Measurements from ENCODE around the gene PSMB7. TPM values are rescaled to one million over a fixed set of nuclear protein-coding genes. Genes with fewer than 3 reads are reported as not detected.

PSMB7 gene
- 382 and 396 TPM in 2 replicates for polyA plus RNA-seq (2011; rRNA removed)
- polyA minus RNA-seq (2011; rRNA and poly(A)+ RNA removed): 181 and 188 TPM in 2 replicates

DNA sequence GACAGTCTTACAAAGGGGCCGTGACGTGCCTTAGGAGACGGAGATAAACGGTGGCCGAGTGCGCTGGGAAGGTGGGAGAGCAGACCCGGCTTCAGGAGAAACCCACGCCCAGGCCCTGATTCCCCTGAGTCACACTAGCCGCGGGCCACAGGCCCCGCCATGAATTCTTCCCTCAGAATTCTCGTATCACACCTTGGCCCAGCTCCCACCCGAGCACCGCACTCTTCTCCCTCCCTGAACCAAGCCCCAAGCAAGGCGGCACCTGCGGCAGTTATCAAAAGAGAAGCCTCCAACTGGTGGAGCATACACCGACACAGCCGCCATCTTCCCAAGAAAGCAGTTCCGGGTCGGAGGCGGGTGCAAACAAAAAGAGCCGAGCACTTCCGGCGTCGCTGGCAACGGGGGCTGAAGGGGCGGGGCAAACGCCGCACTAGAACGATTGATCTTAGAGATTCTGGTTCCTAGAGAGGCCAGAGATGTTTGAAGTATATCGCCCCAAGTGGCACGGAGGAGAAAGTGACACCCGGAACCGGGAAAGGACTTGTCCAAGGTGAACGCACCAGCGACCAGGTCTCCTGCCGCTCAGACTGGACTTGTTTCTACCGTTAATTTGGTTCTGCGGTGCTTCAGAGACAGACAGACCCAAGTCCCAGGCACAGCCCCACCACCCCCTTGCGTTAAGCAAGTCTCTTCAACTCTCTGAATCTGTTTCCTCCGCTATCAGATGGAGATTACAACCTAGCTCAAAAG, at the start of gene PSMB7:
Gene PSMB7 (minus strand): TSS at position 341 of the 750 bp plus-strand sequence. CDS start 17 bp downstream, at position 324.
- TF ChIP-seq, protein P1, sequence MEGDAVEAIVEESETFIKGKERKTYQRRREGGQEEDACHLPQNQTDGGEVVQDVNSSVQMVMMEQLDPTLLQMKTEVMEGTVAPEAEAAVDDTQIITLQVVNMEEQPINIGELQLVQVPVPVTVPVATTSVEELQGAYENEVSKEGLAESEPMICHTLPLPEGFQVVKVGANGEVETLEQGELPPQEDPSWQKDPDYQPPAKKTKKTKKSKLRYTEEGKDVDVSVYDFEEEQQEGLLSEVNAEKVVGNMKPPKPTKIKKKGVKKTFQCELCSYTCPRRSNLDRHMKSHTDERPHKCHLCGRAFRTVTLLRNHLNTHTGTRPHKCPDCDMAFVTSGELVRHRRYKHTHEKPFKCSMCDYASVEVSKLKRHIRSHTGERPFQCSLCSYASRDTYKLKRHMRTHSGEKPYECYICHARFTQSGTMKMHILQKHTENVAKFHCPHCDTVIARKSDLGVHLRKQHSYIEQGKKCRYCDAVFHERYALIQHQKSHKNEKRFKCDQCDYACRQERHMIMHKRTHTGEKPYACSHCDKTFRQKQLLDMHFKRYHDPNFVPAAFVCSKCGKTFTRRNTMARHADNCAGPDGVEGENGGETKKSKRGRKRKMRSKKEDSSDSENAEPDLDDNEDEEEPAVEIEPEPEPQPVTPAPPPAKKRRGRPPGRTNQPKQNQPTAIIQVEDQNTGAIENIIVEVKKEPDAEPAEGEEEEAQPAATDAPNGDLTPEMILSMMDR (IDR thresholded peaks at IDR 0.05; ENCODE audit: low read depth, low read length): peak; percentile 83
- H3K27ac ChIP-seq (ENCODE audit: low read depth, low read length): peak within 1 kb of the TSS; percentile 69
- H3K9me3 ChIP-seq (ENCODE audit: control insufficient read depth, insufficient read depth, low read length): peaks cover 5% of the 10 kb centered on the region; the same call in 1 of the 2 replicates
- no peaks in the 10 kb centered on the region for H3K27me3 ChIP-seq (ENCODE audit: control insufficient read depth, insufficient read depth, low read length)
- peak; percentile 91 for DNase-seq (ENCODE audit: low read depth, low spot score)
- ChIA-PET CTCF (interaction anchor here (0.7 to 4.0 kb wide), 5 partner anchors 22 to 199 kb away, joined by 3 to 22 read pairs (median 3); no protein-coding TSS in a partner anchor), POLR2A (no interaction called here)
- peak within 1 kb of the TSS; percentile 97 for H3K4me3 ChIP-seq (ENCODE audit: low read depth, low read length)

DNA sequence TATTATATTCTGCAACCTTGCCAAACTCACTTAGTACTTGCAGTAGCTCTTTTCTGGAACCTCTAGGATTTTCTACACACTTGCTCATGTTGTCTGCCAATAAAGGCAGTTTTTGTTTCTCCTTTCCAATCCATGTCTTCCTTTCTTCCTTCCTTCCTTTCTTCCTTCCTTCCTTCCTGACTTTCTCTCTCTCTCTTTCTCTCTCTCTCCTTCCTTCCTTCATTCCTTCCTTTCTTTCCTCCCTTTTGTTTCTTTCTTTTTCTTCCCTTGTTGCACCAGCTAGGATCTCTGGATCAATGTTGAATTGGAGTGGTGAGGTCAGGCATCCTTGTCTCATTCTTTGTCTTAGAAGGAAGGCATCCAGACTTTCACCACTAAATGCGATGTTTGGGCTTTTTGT, 47.5 kb upstream of the PSMB7 start:
- ChIA-PET CTCF (no interaction called here), POLR2A (interaction anchor here (0.7 to 1.0 kb wide), 2 partner anchors 82 to 290 kb away, joined by 3 to 4 read pairs; no protein-coding TSS in a partner anchor)
- no peaks in the 10 kb centered on the region for H3K9me3 ChIP-seq (ENCODE audit: control insufficient read depth, insufficient read depth, low read length)
- H3K27me3 ChIP-seq (ENCODE audit: control insufficient read depth, insufficient read depth, low read length): peaks cover 28% of the 10 kb centered on the region
- no peak for DNase-seq (ENCODE audit: low read depth, low spot score)
- TF ChIP-seq, protein P1 (IDR thresholded peaks at IDR 0.05; ENCODE audit: low read depth, low read length): no peak
- H3K27ac ChIP-seq (ENCODE audit: low read depth, low read length): no peak overlapping the region
- no peak overlapping the region for H3K4me3 ChIP-seq (ENCODE audit: low read depth, low read length)

DNA sequence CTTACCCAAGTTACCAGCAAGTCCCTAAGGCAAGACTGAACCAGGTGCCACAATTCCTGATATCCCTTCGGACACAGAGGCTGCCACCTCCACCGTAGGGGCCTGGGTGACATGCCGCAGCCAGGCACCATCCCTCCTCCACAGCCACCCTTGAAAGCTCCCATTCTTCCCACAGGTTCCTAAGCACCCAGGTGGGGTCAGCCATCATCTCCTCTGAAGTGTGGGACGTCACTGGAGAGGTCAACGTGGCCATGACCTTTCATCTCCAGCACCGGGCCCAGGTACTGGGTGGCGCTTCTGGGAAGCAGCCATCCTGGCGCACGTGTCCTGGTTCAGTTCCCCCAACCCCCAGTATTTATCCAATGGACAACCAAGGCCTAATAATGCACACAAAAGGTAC, 43.2 kb upstream of the PSMB7 start:
- no peak for DNase-seq (ENCODE audit: low read depth, low spot score)
- Histone ChIP-seq H3K4me3 (ENCODE audit: low read depth, low read length) (no peak overlapping the region), H3K9me3 (ENCODE audit: control insufficient read depth, insufficient read depth, low read length) (no peaks in the 10 kb centered on the region), H3K27me3 (ENCODE audit: control insufficient read depth, insufficient read depth, low read length) (peaks cover 22% of the 10 kb centered on the region), H3K27ac (ENCODE audit: low read depth, low read length) (no peak overlapping the region)
- TF ChIP-seq, protein P1 (IDR thresholded peaks at IDR 0.05; ENCODE audit: low read depth, low read length): no peak
- ChIA-PET POLR2A (no interaction called here), CTCF (no interaction called here)

DNA sequence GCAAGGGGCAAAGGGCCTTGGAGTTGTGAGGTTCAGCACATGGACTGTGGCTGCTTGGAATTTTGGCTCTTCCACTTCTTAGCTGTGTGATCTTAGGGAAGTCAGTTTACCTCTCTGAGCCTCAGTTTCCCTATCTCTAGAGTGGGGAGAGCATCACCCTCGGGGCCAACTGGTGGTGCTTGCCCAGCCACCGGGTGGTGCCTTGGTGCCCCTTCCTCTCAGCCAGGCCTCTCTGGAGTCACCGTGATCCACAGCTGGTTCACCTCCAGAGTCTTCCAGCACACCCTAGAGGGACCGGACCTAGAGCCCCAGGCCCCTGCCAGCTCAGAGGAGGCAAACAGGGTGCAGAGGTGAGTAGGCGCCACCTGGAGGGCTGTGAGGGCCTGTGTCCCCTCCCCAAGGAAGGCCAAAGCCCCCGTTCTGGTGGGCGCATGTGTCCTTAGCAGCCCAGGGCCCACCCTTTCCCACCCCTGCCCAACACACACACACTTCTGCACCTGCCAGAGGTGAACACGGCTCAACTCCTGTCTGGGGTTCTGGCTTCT, 42.7 kb upstream of the PSMB7 start:
- Histone ChIP-seq H3K4me3 (ENCODE audit: low read depth, low read length) (no peak overlapping the region), H3K27me3 (ENCODE audit: control insufficient read depth, insufficient read depth, low read length) (peaks cover 20% of the 10 kb centered on the region), H3K9me3 (ENCODE audit: control insufficient read depth, insufficient read depth, low read length) (peaks cover under 1% of the 10 kb centered on the region; the same call in 1 of the 2 replicates), H3K27ac (ENCODE audit: low read depth, low read length) (no peak overlapping the region)
- POLR2A ChIA-PET: no interaction called here
- no peak for DNase-seq (ENCODE audit: low read depth, low spot score)
- CTCF ChIA-PET: no interaction called here
- TF ChIP-seq, protein P1 (IDR thresholded peaks at IDR 0.05; ENCODE audit: low read depth, low read length): no peak

All from AG04450 (cell line).